ENCODE results near the gene MMP21. TPM values are rescaled to one million over a fixed set of nuclear protein-coding genes. Genes with fewer than 3 reads are reported as not detected.

Gene MMP21
- total RNA-seq, 1 donor from 2014 or later, result not detected

- intact Hi-C loops (cut with DNase I), result no loop called here
- DNase-seq (ENCODE audit: missing footprints) (no peak), ATAC-seq (no peak)
These were observed 52.8 kb downstream of the MMP21 start for GRCh38 chr10:125722811-125723210.

GRCh38 chr10:125721035-125721434, 54.6 kb downstream of the MMP21 start:
- DNase-seq (ENCODE audit: missing footprints) (no peak), ATAC-seq (no peak)
- intact Hi-C loops (cut with DNase I), result no loop called here

DNA sequence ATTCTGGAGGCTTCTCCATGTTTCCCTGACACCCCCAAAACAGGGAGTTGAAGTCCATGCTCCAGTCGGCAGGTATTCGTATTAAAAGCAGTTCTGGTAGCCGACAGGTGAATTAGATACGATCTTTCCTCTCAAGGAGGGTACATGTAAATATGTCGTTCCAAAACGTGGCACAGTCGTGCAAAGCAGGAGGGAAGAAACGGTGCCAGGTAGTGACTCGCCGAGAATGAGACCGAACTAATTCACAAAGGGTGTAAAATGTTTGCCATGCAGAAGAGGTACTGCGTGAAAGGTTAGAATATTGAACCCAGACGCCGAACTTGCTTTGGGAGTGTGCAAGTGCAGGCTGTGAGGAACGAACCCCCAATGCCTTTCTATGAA, 55.6 kb downstream of the MMP21 start:
- intact Hi-C loops (cut with DNase I), result no loop called here

GRCh38 chr10:125719173-125720001, 56.2 kb downstream of the MMP21 start, which contains the start of gene EDRF1:
TSS of gene EDRF1 (plus strand) at chr10:125719709. CDS start at chr10:125719808, 99 bp downstream.
- ATAC-seq, result peak; percentile 100
- DNase-seq (ENCODE audit: missing footprints), result peak; percentile 99
- intact Hi-C loops (cut with DNase I), result loop anchor here (5.0 kb wide), 1 partner anchor 103 kb away; the partner anchor contains the start of genes BCCIP and UROS

More for the DNA sequence above, 55.6 kb downstream of the MMP21 start:
- DNase-seq (ENCODE audit: missing footprints) (no peak), ATAC-seq (no peak)

Small RNA genes lying within 50 kb of the gene (microRNA-seq; reads per million reads assigned to microRNA genes)
- 2.5 reads per million for gene MIR4484

Other genes starting within 250 kb of the MMP21 start
- gene TEX36, start 92.7 kb downstream of the MMP21 start, total RNA-seq, result not detected
- 9.6 TPM for gene EDRF1, start 56.1 kb downstream of the MMP21 start, total RNA-seq
- gene UROS, start 47.4 kb upstream of the MMP21 start, total RNA-seq, result 71.8 TPM
- gene BCCIP, start 47.7 kb upstream of the MMP21 start, total RNA-seq, result 38.4 TPM
- 42.3 TPM for gene DHX32, start 105.5 kb upstream of the MMP21 start, total RNA-seq
- gene FANK1, start 120.7 kb upstream of the MMP21 start, total RNA-seq, result 0.51 TPM